Fibroblast of the conjunctiva (primary cell): ENCODE measurements around the gene GAS6.

Source experiments
- DNase-seq: peaks from one replicate; pipeline ENCODE4 v3.0.0-alpha.2; 2010; ENCODE audit warnings: low read depth

Gene GAS6

GRCh38 chr13:113819731-113820715 lies 43.9 kb downstream of the GAS6 start:
- no peak for DNase-seq

DNA sequence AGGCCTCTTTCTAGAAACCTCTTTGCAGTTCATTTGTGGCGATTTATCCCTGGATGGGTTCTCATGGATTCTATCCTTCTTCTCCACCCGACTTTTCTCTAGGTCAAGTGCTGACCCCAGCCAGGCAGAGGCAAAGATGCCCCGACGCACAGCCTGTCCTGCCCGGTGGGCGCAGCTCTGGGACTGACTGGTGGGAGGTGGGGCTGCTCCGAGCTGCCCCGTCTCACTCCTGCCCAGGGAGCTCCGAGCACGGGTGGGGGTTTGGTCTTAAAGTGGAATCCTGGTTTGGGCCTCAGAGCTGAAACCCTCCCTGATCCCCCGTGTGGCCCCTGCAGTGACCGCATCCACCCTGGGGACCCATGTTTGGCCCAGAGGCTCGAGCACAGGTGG lies 44.5 kb downstream of the GAS6 start:
- DNase-seq: no peak

DNA sequence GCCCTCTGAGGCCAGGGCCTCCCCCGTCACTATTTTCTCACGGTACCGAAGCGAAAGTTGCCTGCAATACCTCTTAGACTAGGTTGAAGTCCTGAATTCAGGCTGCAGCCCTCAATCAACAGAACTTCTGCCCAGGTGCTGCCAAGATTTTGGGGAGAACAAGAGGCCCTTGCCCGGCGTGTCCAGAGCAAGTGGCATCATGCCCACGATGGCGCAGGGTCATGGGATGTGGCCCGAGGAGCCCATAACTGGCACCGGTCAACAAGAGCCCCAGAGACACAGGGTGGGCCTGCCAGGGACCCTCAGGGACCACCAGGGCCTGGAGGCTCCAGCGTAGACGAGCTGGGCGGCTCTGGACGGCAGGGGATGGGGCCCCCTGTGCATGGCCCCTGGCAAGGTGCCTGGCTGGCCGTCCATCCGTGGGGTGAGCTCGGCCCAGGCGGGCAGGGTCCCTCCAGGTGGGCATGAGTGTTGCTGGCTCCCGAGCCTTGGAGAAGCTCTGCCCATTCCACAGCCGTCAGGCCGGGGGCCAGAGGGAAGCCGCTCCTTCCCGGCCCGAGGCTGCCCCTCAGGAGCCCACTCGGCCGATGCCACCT lies 45.1 kb downstream of the GAS6 start:
- DNase-seq: no peak

DNA sequence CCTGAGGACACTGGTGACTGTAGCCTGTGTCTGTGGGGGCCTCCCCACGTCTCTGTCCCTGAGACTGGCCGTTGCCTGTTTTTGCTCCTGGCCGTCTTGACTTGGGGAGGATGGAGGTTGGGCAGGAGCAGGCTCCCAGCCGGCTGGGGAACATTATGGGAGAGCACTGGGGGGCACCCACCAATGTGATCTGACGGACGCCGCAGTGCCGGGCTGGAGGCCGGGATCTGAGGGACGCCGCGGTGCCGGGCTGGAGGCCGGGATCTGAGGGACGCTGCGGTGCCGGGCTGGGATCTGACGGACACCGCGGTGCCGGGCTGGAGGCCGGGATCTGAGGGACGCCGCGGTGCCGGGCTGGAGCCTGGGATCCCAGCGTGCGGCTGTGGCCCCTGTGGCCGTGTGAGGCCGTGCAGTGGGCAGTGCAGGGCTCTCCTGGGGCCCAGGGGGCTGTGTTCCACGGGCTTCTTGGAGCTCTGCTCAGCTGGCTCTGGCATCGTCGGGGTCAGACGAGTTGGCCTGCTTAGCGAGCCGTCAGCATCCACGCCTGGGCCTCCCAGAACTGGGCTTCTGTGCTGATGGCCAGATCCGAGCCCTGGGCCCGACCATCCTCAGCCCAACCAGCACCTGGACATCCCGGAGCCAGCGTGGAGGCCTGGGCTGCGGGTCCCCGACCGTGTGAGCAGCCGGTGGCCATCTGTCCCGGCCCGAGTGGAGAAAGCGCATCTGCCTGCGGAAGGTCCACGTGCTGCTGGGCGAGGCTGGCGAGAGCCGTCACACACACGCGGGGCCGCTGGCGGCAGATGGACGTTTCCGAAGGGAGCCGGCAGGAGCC lies 45.8 kb downstream of the GAS6 start:
- no peak for DNase-seq

GRCh38 chr13:113816946-113817859 lies 46.7 kb downstream of the GAS6 start:
- peak; percentile 77 for DNase-seq

GRCh38 chr13:113816254-113816929 lies 47.5 kb downstream of the GAS6 start:
- no peak for DNase-seq

DNA sequence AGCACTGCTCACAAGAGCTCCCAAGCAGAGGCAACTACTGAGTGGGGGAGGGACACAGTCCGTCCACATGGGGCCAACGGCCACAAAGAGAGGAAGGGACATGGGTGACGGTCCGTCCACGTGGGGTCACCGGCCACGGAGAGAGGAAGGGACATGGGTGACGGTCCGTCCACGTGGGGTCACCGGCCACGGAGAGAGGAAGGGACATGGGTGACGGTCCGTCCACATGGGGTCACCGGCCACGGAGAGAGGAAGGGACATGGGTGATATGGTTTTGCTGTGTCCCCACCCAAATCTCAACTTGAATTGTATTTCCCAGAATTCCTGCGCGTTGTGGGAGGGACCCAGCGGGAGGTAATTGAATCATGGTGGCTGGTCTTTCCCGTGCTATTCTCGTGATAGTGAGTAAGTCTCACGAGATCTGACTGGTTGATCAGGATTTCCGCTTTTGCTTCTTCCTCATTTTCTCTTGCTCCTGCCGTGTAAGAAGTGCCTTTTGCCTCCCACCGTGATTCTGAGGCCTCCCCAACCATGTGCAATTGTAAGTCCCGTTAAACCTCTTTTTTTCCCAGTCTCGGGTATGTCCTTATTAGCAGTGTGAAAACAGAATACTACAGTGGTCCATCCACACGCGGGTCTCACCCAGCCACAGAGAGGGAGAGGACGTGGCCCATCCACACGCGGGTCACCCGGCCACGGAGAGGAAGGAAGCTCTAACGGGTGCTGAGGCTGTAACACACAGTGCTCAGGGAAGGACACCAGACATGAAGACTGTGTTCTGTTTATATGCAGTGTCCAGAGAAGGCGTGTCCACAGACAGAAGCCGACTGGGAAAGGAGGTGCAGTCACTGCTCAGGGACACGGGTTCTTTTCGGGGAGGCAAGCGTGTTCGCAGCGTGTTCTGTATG lies 48.5 kb downstream of the GAS6 start:
- no peak for DNase-seq

- no peak for DNase-seq
These were observed 49.4 kb downstream of the GAS6 start for GRCh38 chr13:113814435-113814821.

- DNase-seq: no peak
These were observed 50.0 kb downstream of the GAS6 start for GRCh38 chr13:113813749-113814434.

- no peak for DNase-seq
These were observed 50.7 kb downstream of the GAS6 start for GRCh38 chr13:113813070-113813748.

GRCh38 chr13:113812178-113813040 lies 51.5 kb downstream of the GAS6 start:
- no peak for DNase-seq

GRCh38 chr13:113811081-113811928 lies 52.6 kb downstream of the GAS6 start:
- no peak for DNase-seq

GRCh38 chr13:113810640-113811039 lies 53.2 kb downstream of the GAS6 start:
- DNase-seq: no peak

DNA sequence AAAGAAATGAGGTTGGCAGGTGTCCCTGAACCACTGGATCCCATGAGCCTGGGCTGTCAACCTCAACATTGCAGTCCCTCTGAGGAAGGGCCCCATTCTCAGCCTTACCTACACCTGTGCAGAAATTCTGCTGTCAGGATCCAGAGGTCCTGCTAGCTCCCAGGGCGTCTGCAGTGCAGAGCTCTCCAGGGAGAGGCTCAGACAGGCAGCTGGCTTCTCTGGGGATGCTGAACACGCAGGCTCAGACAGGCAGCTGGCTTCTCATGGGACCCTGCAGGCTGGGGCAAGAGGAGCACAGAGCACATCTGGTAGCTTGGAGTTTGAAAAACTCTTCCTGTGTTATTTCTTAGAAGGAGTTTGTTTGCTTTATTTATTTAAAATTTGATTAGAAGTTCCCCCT lies 53.9 kb downstream of the GAS6 start:
- no peak for DNase-seq

GRCh38 chr13:113808058-113808834 lies 55.6 kb downstream of the GAS6 start:
- no peak for DNase-seq

DNA sequence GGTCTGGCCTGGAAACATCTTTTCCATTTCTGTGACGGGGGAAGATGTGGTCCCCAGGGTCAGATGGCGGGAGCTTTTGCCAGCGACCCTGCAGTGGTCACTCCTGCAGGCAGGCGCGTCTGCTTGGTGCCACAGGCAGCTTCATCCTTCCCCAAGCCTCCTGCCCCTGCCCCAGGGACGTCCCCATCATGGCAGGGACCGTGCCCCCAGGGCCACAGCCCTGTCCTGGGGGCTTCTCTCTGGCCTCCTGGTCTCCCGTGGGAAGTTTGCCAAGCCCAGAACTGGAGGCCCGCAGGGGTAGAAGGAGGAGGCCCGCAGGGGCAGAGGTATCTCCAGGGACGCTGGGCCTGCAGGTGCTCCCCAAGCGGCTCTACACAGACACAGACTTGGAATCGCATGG lies 57.4 kb downstream of the GAS6 start:
- no peak for DNase-seq
